Left colon (tissue), 2 donors: ENCODE results near the gene THAP12. TPM values are rescaled to one million over a fixed set of nuclear protein-coding genes. Genes with fewer than 3 reads are reported as not detected.
"Not testable (repeated sequence)": the region's sequence is repeated elsewhere in the genome, so short reads cannot be mapped to it uniquely, and the experiment has no call there.

Experiments used
- ATAC-seq: fragments of 200-7000 bp; cut with Tn5 transposase; one replicate; pipeline ENCODE4 v1.9.1; 2020; ENCODE audit warnings: mild to moderate bottlenecking, moderate library complexity
- DNase-seq, 2 donors: peaks; one replicate each; pipeline ENCODE4 v3.0.0-alpha.2; 2020
- intact Hi-C, 2 donors: fragments of 100-400 bp; cut with DNase I in 1 of 2; cut with micrococcal nuclease in 1 of 2; formaldehyde crosslinking; loops; one replicate each; pipeline versions ENCODE4 v1.11.2 to v1.14.0; 2022; cut with DNase I, micrococcal nuclease
- long read RNA-seq: library from polyadenylated mRNA; unstranded; transcript quantifications from one replicate; pipeline ENCODE4 v2.0.0, GENCODE V29; 2021
- total RNA-seq, 2 donors: library from RNA; stranded (reverse); fragmentation: NEBNext Ultra II Directional; extraction: Animal tissue kit (Norgen Biotek cat#: 25700); gene quantifications; one replicate each; pipeline ENCODE4 v1.2.1, GENCODE V29; 2021
- donor health status: DM: no; HTN: no; CAD: no.
- donor health status: DM: yes; HTN: yes; CAD: no.

Gene THAP12
- 10 to 100 TPM; 39.1 to 43.3 TPM for total RNA-seq
- long read RNA-seq, transcript THAP12-201 (5 exons, 3,300 nt) = major isoform, 63 of 92 reads
- long read RNA-seq, transcript THAP12-203 (6 exons, 882 nt) = minor isoform, 19 of 92 reads
- long read RNA-seq, partial matches to known transcripts = 1 of 92 reads
- long read RNA-seq, other reads (novel, unspliced or antisense) = 9 of 92 reads

GRCh38 chr11:76380977-76381719, at the start of gene THAP12, which contains the start of gene GVQW3:
Gene THAP12 (minus strand): TSS chr11:76381132. CDS start chr11:76380836, 296 bp downstream.
Gene GVQW3 (plus strand): TSS chr11:76381323. CDS start chr11:76381829, 506 bp downstream.
- intact Hi-C loops = no loop called here
- DNase-seq (peak; percentile 98), ATAC-seq (peak; percentile 94)

GRCh38 chr11:76426660-76427059, 45.7 kb upstream of the THAP12 start:
- intact Hi-C loops = no loop called here

GRCh38 chr11:76424891-76425290, 44.0 kb upstream of the THAP12 start:
- DNase-seq (no peak), ATAC-seq (no peak)
- intact Hi-C loops = no loop called here

More at GRCh38 chr11:76426660-76427059, 45.7 kb upstream of the THAP12 start:
- DNase-seq (no peak), ATAC-seq (no peak)

- no peak for DNase-seq
- ATAC-seq = no peak
- intact Hi-C loops = no loop called here
Measured at GRCh38 chr11:76424379-76424778, 43.4 kb upstream of the THAP12 start.

- intact Hi-C loops = no loop called here
- ATAC-seq (no peak), DNase-seq (no peak)
Measured at GRCh38 chr11:76419896-76420295, 39.0 kb upstream of the THAP12 start.

GRCh38 chr11:76415073-76415472, 34.1 kb upstream of the THAP12 start:
- ATAC-seq (no peak), DNase-seq (no peak)
- intact Hi-C loops = no loop called here

- intact Hi-C loops = no loop called here
- ATAC-seq = no peak
- DNase-seq = no peak
Measured at GRCh38 chr11:76410851-76411357, 30.0 kb upstream of the THAP12 start.

- no peak for ATAC-seq
- intact Hi-C loops = no loop called here
- DNase-seq = no peak
Measured at GRCh38 chr11:76408171-76408965, 27.4 kb upstream of the THAP12 start.

- DNase-seq = no peak
- no peak for ATAC-seq
Measured at GRCh38 chr11:76406359-76406758, 25.4 kb upstream of the THAP12 start.

GRCh38 chr11:76401484-76401883, 20.6 kb upstream of the THAP12 start:
- DNase-seq, intact Hi-C loops, ATAC-seq: not testable (repeated sequence)

More at GRCh38 chr11:76406359-76406758, 25.4 kb upstream of the THAP12 start:
- intact Hi-C loops = no loop called here

GRCh38 chr11:76400967-76401366, 20.0 kb upstream of the THAP12 start:
- no peak for DNase-seq
- intact Hi-C loops = no loop called here
- ATAC-seq = no peak

- intact Hi-C loops = no loop called here
- no peak for ATAC-seq
- DNase-seq = no peak
Measured at GRCh38 chr11:76397383-76397782, 16.5 kb upstream of the THAP12 start.

GRCh38 chr11:76395296-76395695, 14.4 kb upstream of the THAP12 start:
- DNase-seq (no peak), ATAC-seq (no peak)
- intact Hi-C loops = no loop called here

GRCh38 chr11:76394411-76394810, 13.5 kb upstream of the THAP12 start:
- intact Hi-C loops = no loop called here
- ATAC-seq (no peak), DNase-seq (no peak)

- DNase-seq = no peak
Measured at GRCh38 chr11:76392870-76393269, 11.9 kb upstream of the THAP12 start.

GRCh38 chr11:76391811-76392475, 11.0 kb upstream of the THAP12 start:
- intact Hi-C loops = no loop called here
- no peak for DNase-seq
- no peak for ATAC-seq

More at GRCh38 chr11:76392870-76393269, 11.9 kb upstream of the THAP12 start:
- no peak for ATAC-seq
- intact Hi-C loops = no loop called here

- peak; percentile 76 for ATAC-seq
- intact Hi-C loops = no loop called here
- DNase-seq = no peak
Measured at GRCh38 chr11:76391021-76391420, 10.1 kb upstream of the THAP12 start.

- no peak for ATAC-seq
- intact Hi-C loops = no loop called here
Measured at GRCh38 chr11:76388408-76388807, 7.5 kb upstream of the THAP12 start.

GRCh38 chr11:76385903-76386302, 5.0 kb upstream of the THAP12 start:
- ATAC-seq (peak; percentile 25), DNase-seq (peak in 1 of 2 donors; percentile 69)
- intact Hi-C loops = no loop called here

More at GRCh38 chr11:76388408-76388807, 7.5 kb upstream of the THAP12 start:
- no peak for DNase-seq
